PC-3 (cell line): ENCODE measurements around the gene HSD17B4.

Experiments used
- CTCF ChIP-seq: fragments of 300-600 bp; sonication (generic); conservative IDR thresholded peaks from 2 replicates; pipeline ENCODE4 v1.5.1; 2017; ENCODE audit warnings: antibody characterized with exemption, low read depth, mild to moderate bottlenecking, low read length
- EZH2 ChIP-seq: fragments of 300-600 bp; sonication (generic); IDR thresholded peaks from one replicate; pipeline ENCODE4 v1.6.1; 2017; ENCODE audit warnings: antibody characterized with exemption, mild to moderate bottlenecking, low read length; ENCODE audit not compliant: unreplicated experiment

DNA sequence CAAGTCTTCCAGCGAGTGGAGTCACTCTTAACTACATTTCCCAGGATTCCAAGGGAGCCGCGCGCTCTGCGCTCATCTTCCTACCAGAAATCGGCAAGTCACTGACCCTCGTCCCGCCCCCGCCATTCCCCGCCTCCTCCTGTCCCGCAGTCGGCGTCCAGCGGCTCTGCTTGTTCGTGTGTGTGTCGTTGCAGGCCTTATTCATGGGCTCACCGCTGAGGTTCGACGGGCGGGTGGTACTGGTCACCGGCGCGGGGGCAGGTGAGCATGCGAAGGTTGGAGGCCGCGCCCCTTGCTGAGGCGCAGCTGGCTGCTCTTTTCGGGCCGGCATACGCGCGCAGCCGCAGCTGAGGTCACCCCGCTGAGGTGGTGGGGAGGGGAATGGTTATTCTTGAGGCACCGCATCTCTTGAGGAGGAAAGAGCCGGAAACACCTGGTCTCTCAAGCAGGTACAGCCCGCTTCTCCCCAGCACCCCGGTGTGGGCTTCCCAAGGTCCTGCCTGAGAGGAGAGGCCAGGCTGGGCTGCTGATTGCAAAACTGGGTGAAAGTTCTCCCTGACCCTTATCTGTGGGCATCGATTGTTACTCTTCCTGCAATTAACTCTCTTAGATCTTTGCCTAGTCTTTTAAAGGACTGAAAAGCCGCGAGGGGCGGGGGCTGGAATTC, at the start of gene HSD17B4:
- TF ChIP-seq CTCF (no peak), EZH2 (no peak)
